ENCODE results near the gene IL1RAPL1. TPM values are rescaled to one million over a fixed set of nuclear protein-coding genes. Genes with fewer than 3 reads are reported as not detected.

IL1RAPL1 gene
- total RNA-seq = under 0.01 TPM in 1 of 2 replicates, not detected in the other

DNA sequence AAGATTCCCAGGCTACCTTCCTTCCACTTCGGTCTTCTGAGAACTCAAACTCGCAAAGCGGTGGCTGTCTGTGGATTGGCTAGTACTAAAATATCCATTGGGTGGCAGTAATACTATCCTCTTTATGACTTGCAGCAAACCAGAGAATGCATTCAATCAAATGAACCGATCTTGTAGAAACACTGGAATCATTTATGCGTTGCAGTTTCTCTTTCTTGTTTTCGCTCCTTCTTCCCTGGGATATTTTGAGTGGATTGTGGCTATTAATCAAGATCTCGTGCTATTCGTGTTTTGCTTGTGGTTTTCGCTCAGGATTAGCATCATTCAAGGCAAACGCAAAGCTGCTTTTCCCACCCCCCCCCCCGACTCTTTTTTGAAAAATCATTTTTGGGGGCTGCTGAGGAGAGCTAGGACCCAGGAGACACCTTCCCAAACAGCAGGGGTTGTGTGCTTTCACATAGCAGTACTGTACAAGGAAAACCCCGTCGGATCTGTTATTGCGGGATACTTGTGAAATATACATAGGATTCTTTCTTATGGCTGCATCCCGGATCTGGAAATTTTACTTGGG is at the start of gene IL1RAPL1:
IL1RAPL1 (plus strand) TSS at position 466 of the 571 bp plus-strand sequence.

Measured in nasal cavity respiratory epithelium epithelial cell of viscerocranial mucosa (primary cell).